NCI-H2196 treated with DMSO at 0.1 percent for 48 hours (cell line): ENCODE measurements around the gene ZNRF3.
"Not testable (repeated sequence)": the region's sequence is repeated elsewhere in the genome, so short reads cannot be mapped to it uniquely, and the experiment has no call there.

Experiments
- DNase-seq: peaks from one replicate; lab custom pipeline; 2025; ENCODE audit not compliant: unreplicated experiment; lab: John Stamatoyannopoulos, UW

ZNRF3 gene

GRCh38 chr22:29003552-29003951 is 120.2 kb downstream of the ZNRF3 start:
- DNase-seq: no peak

DNA sequence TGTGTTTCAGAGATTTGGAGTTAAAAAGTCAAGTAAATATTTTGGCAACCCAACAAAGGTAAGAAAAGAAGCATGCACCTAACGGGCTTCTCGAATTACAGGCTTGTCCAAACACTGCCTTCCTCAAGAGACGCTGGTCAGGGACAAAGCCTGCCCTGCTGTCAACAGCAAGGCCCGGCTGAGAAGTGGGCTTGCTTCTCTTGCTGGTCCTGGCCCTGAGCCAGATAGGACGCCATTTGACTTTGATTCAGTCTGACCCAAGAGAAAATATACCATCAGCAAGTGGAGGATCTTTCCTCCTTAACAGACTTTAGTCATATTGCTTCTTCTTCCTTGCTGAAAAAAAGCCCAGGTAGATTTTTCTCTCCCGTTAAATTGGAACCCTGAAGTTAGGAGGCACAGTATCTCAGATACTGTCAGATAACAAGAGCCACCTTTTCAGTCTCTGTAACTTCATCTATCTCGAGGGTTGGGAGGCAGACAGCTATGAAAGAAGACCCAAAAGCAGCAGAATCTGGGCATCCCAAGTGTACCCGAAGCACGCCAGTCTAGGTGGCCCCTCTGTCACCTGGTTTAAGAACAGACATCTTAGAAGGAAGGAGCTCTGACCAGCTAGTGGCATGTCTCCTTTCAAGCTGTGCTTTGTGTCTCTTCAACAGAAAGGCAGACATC is 120.7 kb downstream of the ZNRF3 start:
- no peak for DNase-seq

- peak; percentile 3 for DNase-seq
Measured at GRCh38 chr22:29004647-29005371, 121.4 kb downstream of the ZNRF3 start.

DNA sequence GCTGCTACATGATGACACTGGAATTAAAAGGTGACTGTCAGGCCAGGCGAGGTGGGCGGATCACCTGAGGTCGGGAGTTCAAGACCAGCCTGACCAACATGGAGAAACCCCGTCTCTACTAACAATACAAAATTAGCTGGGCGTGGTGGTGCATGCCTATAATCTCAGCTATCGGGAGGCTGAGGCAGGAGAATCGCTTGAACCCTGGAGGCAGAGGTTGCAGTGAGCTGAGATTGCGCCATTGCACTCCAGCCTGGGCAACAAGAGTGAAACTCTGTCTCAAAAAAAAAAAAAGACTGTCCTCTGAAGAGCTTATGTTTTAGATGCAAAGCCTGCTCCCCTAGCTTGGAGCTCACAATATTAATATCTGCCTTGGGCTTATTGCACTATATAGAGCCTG is 122.4 kb downstream of the ZNRF3 start:
- not testable (repeated sequence) for DNase-seq

- no peak for DNase-seq
Measured at GRCh38 chr22:29006346-29006745, 123.0 kb downstream of the ZNRF3 start.

DNA sequence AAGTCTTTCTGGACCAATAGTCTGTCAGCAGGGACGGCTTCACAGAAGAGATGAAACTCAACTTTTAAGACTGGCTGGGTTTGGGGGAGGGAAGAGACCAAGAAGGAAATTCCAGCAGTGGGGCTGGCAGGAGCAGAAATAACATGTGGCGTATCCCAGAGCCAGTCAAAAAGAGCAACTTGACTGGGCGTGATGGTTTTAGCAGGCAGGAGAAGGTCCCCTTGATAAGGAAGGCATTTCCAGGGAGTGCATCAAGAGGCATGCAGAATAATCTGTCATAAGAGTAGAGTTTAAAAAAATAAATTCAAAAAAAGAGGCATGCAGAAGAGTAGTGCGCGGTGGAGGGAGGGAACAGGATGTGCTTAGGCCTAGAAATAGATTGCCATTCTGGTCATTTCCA is 125.8 kb downstream of the ZNRF3 start:
- DNase-seq: no peak

DNA sequence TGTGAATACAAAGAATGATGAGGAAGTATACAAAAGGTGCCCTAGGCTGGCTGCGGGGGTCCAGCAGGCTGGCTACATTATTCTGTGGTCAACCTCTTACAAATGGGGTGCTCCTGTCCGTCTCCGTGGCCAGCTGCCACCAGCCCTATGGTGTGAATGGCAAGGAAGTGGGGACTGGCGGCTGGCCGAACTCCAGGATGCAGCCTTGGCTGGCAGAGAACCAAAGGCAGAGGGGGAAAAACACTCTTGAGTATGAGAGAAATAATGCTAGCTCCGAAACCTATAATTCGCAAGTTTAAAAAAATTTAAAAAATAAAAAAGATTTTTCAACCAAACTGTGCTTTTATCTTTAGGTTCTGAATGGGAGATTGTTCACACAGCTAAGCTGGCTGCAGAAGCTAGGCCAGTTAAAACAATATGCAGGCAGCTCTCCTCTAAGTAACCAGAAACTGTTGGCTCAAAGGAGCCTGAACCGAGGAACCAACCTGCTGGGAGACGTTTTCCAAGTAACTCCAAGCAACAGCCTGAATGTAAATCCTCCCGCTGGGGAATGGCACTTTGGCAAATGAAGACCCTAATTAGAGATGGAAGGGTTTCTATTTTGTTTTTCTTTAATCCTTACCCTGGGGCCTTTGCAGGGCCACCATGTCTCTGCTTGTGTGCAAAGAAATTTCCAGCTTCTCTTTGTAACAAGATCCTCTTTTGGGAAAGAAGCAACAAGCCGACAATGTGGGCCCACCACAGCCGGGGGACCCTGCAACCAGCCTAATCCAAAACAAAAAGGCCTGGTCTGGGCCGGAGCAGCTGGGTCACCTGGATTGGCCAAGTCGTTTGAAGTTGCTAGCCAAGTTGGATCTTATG is 128.1 kb downstream of the ZNRF3 start:
- no peak for DNase-seq

DNA sequence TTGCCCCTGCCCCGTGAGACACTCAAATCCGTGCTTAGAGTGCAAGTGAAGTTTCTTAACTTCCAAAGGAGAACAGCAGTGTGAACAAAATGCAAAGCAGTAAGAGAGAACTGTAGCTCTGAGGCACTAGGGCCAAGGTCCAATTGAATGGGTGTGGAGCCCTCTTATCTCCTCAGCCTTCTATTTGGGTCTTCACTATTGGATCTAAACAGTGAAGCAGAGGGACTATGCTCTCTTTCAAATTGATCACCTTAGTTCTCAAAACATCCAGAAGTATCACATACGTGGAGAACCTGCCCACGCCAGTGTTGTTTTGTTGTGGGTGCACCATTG is 128.7 kb downstream of the ZNRF3 start:
- DNase-seq: no peak

- no peak for DNase-seq
Measured at GRCh38 chr22:29012952-29013351, 129.6 kb downstream of the ZNRF3 start.

DNA sequence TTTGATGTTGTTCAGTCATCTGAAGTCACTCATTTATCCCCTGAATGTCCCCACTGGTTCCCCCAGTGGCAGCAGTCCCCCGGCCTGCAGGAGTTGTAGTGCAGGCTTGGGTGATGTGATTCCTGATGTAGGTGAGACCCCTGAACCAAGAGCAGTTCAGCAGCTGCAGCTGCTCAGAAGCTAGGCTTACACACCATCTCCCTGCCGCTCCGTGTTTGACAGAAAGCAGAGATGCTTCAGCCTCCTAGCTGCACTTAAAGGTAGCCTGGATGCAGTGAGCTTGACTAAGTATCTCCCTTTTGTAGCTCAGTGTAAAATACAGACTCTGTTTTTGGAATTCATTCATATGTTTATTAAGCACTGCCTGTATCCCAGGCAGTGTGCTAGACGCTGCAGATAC is 130.9 kb downstream of the ZNRF3 start:
- DNase-seq: no peak

DNA sequence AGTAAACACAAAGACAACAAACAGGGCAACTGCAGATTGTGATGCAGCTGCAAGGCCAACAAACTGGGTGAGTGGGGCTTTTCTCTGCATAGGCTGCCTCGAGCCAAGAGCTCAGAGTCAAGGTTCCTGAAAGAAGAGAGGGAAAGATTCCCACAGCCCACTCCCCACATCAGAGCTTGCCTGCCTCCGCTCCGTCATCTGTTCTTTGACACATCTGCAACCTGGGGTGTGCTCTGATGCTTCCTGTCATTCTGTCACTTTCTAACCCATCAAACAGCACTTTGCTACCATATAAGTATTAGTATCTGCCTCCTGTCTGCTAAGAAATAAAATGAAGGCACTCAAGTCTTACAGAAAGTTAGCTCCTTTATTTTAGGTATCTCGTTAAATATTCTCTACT is 131.4 kb downstream of the ZNRF3 start:
- no peak for DNase-seq

DNA sequence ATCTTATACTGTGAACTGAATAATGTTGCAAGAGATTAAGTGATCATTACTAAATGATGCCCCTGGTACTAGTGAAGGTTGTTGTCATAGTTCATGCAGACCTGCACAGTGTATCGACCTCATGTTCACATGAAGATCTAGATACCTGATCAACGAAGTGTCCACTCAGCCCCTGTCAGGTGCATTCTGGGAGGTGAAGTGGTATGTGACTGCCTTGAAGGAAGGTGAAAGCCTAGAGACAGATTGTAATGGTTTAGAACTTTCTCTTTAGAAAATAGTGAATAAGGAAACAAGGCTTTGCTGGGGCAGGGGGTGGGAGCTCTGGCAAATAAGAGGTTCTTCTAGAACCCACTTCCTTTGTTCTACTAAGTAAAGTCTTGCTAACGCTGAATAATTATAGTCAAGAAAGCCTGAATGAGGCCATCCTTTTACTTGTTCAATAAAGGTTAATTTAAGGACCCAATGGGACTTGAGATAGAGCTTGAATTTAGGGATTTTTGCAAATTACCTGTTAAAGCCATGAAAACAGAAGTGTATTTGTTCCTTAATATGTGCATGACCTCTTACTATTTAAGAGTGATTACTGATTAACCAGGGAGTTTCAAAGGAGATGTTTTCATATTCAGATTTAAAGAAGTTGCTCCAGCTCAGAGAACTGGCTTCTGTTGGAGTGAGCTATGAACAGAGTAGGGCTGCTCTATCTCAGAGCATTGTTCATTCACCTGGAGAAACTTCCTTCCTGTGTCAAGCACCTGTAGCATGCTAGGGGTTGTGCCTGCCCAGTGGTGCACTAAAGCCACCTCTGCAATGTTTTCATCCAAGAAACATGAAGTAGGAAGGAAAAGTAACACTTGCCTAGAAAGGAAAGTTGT is 132.9 kb downstream of the ZNRF3 start:
- DNase-seq: no peak

- no peak for DNase-seq
Measured at GRCh38 chr22:29018293-29019189, 135.2 kb downstream of the ZNRF3 start.

DNA sequence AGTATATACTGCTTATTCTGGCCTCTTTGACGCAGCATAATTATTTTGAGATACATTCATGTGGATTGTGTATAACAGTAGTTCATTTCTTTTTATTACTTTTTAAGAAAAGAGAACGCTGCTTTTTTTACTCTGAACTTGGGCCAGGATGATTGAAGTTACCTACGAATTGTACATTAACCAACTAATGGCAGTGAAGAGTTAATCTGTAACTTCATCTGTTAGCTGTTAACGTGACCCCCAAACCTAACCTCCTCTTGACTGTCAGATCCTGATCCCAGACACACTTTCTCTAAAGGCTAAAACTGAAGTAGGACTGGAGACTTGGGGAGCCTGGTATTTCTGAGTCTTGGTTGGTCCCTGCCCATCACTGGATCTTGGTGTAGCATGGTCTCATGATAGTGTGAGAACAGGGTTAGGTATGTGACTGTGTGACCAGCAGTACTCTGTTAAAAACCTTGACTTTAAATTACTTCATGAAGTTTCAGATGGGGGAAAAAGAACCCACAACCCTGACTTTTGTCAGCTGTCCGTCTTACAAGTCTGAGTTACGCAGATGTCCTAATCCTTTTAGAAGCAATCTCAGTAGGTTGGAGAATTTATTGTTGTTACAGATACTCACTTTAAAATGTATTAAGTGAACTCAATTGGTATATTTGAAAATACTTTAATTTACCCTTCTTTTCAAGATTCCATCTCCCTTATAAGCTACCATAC is 138.9 kb downstream of the ZNRF3 start:
- DNase-seq: no peak

DNA sequence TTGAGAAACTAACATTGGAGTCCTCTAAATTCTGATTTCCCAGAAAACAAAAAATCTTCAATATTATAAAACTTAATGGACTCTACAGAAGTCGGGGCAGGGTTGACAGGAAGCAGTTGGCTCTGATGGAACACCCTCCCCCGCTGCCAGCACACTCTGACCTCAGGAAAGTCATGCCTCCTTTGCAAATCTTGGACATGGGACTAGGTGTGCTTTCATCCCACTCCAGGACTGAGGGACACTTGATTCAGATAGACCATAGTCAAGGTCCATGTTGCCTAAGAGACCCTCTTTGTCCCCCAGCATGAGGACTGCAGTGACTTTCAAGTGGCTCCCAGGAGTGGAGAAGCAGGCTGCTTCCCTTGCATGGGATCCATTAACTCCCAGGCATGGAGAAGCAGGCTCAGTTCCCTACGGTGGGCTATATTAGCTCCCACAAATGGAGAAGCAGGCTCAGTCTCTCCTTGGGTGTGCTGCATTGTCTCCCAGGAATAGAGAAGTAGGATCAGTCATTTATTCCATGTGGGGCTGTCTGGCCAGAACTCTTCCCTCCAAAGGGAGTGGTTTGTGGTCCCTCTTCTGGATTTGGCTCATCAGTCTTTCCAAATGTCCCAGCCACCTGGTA is 139.9 kb downstream of the ZNRF3 start:
- no peak for DNase-seq

DNA sequence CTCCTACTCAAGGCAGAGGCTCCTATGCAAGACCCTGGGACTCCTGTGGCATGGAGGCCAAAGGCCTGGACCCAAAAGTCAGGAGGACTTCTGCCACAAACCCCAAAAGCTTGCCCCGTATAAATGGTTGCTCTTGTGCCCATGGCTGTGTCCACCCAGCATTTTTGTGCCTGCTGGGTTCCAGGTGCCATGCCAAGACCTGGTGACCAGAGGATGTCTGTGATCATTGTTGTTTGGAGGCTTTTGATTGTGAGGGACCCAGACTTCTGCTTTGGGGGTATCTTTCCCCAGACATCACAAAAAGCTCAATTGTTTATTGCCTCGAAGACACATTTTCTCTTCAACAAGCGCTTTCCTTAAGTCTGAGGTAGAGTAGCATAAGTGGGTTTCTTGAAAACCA is 143.2 kb downstream of the ZNRF3 start:
- DNase-seq: no peak

DNA sequence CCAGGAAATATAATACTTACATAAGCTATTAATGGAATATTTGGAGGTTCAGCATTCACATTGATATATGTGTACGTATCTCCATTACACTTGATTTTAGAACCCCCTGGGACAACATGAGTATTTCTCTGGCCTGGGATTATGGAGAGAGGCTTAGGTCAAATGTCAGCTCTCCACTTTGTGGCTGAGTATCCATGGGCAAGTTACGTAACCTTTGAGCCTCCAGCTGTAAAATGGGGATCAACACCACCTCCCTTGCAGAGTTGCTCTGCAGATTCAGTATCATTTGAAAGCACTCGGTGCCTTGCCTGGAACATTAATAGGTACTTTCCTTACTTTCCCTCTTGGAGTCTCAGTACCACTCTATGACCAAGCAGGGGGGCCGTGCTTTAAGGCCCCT is 145.1 kb downstream of the ZNRF3 start:
- no peak for DNase-seq

GRCh38 chr22:29029202-29030000 is 146.0 kb downstream of the ZNRF3 start:
- no peak for DNase-seq
